Renal cortex interstitium (tissue), 11 donors: ENCODE data around the gene ITPR1. TPM values are rescaled to one million over a fixed set of nuclear protein-coding genes. Genes with fewer than 3 reads are reported as not detected.

Experiments used
- DNase-seq, 11 donors: peaks; one replicate each; pipeline ENCODE4 v3.0.0-alpha.2; 2013; ENCODE audit warnings: low read depth in 9 of 11, low spot score in 4 of 11; ENCODE audit errors: extremely low read depth in 1 of 11
- polyA plus RNA-seq, 3 donors: library from polyadenylated mRNA; unstranded; fragments of 120-200 nt; gene quantifications; one replicate each; pipeline ENCODE4 v1.2.1, GENCODE V29; 2013; ENCODE audit not compliant: insufficient read length in 3 of 3

Gene ITPR1
- polyA plus RNA-seq, 3 donors = 51.9 to 63.3 (median 56.4) TPM

GRCh38 chr3:4856136-4856535 is 363.0 kb downstream of the ITPR1 start:
- DNase-seq = no peak

- DNase-seq = no peak
Measured at GRCh38 chr3:4856564-4856963, 363.4 kb downstream of the ITPR1 start.

- DNase-seq = peak in 1 of 11 donors; percentile 21
Measured at GRCh38 chr3:4856986-4857385, 363.8 kb downstream of the ITPR1 start.

- DNase-seq = no peak
Measured at GRCh38 chr3:4859788-4860187, 366.6 kb downstream of the ITPR1 start.

- DNase-seq = no peak
Measured at GRCh38 chr3:4862973-4863372, 369.8 kb downstream of the ITPR1 start.

GRCh38 chr3:4864503-4864902 is 371.4 kb downstream of the ITPR1 start:
- DNase-seq = no peak

GRCh38 chr3:4865714-4866113 is 372.6 kb downstream of the ITPR1 start:
- DNase-seq = no peak

- DNase-seq = peak in 2 of 11 donors; percentile 13 to 18
Measured at GRCh38 chr3:4866866-4867265, 373.7 kb downstream of the ITPR1 start.

GRCh38 chr3:4877173-4877787 is 384.1 kb downstream of the ITPR1 start:
- DNase-seq = no peak

GRCh38 chr3:4880850-4881249 is 387.7 kb downstream of the ITPR1 start:
- DNase-seq = no peak

- DNase-seq = no peak
Measured at GRCh38 chr3:4882548-4882947, 389.4 kb downstream of the ITPR1 start.

GRCh38 chr3:4883011-4883410 is 389.9 kb downstream of the ITPR1 start:
- DNase-seq = no peak

- DNase-seq = no peak
Measured at GRCh38 chr3:4884888-4885287, 391.7 kb downstream of the ITPR1 start.

- no peak for DNase-seq
Measured at GRCh38 chr3:4885316-4885715, 392.2 kb downstream of the ITPR1 start.

GRCh38 chr3:4886448-4886847 is 393.3 kb downstream of the ITPR1 start:
- DNase-seq = no peak

GRCh38 chr3:4887177-4887576 is 394.0 kb downstream of the ITPR1 start:
- DNase-seq = no peak

GRCh38 chr3:4888913-4889846 is 396.0 kb downstream of the ITPR1 start:
- DNase-seq = no peak

GRCh38 chr3:4889896-4890295 is 396.7 kb downstream of the ITPR1 start:
- DNase-seq = no peak

GRCh38 chr3:4894891-4895530 is 401.9 kb downstream of the ITPR1 start:
- DNase-seq = no peak

GRCh38 chr3:4895838-4896237 is 402.7 kb downstream of the ITPR1 start:
- no peak for DNase-seq
